C4-2B (cell line): ENCODE data around the gene ATAD1.

Experiments
- CTCF ChIP-seq: fragments of 450-650 bp; conservative IDR thresholded peaks from 2 replicates; pipeline ENCODE4 v1.5.1; 2017; ENCODE audit warnings: mild to moderate bottlenecking
- ZFX ChIP-seq: fragments of 450-650 bp; IDR thresholded peaks from 2 replicates; pipeline ENCODE4 v1.6.1; 2017

DNA sequence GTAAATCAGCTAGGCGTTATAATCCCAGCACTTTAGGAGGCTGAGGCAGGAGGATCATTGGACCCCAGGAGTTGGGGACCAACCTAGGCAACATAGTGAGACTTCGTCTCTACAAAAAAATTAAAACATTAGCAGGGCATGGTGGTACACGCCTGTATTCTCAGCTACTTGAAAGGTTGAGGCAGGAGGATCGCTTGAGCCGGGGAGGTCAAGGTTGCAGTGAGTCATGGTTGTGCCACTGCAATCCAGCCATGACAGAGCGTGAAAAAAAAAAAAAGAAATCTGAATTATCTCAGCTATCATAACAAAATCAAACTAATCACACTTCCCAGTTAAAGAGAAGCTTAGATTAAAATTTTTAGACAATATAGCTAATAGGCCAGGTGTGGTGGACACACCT lies 35.3 kb downstream of the ATAD1 start:
- no peak for TF ChIP-seq CTCF
- TF ChIP-seq ZFX = no peak
